GM23338 (cell line): ENCODE data around the gene DUOX1. TPM values are rescaled to one million over a fixed set of nuclear protein-coding genes. Genes with fewer than 3 reads are reported as not detected.

Source experiments
- ATAC-seq: fragments of 200-7000 bp; cut with Tn5 transposase; 3 replicates; pipeline ENCODE4 v1.9.1; 2020
- DNase-seq: peaks from one replicate; pipeline ENCODE4 v3.0.0-alpha.2; 2015; ENCODE audit warnings: low spot score
- H2AFZ ChIP-seq: fragments of 200-600 bp; sonication (generic); 2 replicates; pipeline ENCODE4 v1.8.0; 2016; ENCODE audit warnings: antibody characterized with exemption, mild to moderate bottlenecking, moderate library complexity
- H3F3A ChIP-seq: fragments of 200-600 bp; sonication (generic); replicated peaks from 2 replicates; pipeline ENCODE4 v1.8.0; 2017; ENCODE audit warnings: antibody characterized with exemption, mixed run types, low read depth
- H3K27ac ChIP-seq: fragments of 200-600 bp; sonication (generic); 2 replicates; pipeline ENCODE4 v1.6.1; 2016; ENCODE audit warnings: low read depth
- H3K27me3 ChIP-seq: fragments of 200-600 bp; sonication (generic); 2 replicates; pipeline ENCODE4 v1.8.0; 2016; ENCODE audit warnings: mild to moderate bottlenecking, mixed run types, moderate library complexity; ENCODE audit not compliant: insufficient read depth
- H3K36me3 ChIP-seq: fragments of 200-600 bp; sonication (generic); 2 replicates; pipeline ENCODE4 v1.8.0; 2016; ENCODE audit warnings: mild to moderate bottlenecking; ENCODE audit not compliant: insufficient read depth
- H3K4me1 ChIP-seq: fragments of 200-600 bp; sonication (generic); 2 replicates; pipeline ENCODE4 v1.8.0; 2016; ENCODE audit warnings: mild to moderate bottlenecking, moderate library complexity; ENCODE audit not compliant: insufficient read depth
- H3K4me2 ChIP-seq: fragments of 200-600 bp; sonication (generic); 2 replicates; pipeline ENCODE4 v1.7.1; 2017; ENCODE audit warnings: mixed run types
- H3K4me3 ChIP-seq: fragments of 200-600 bp; sonication (generic); 2 replicates; pipeline ENCODE4 v1.6.1; 2016; ENCODE audit warnings: mixed run types
- H3K79me2 ChIP-seq: fragments of 200-600 bp; sonication (generic); replicated peaks from 2 replicates; pipeline ENCODE4 v1.8.0; 2017; ENCODE audit warnings: mild to moderate bottlenecking; ENCODE audit not compliant: insufficient read depth
- H3K9me2 ChIP-seq: fragments of 200-600 bp; sonication (generic); 2 replicates; pipeline ENCODE4 v1.8.0; 2017; ENCODE audit not compliant: insufficient read depth
- H4K20me1 ChIP-seq: fragments of 200-600 bp; sonication (generic); replicated peaks from 2 replicates; pipeline ENCODE4 v1.8.0; 2017; ENCODE audit warnings: mild to moderate bottlenecking; ENCODE audit not compliant: insufficient read depth
- H3K27ac Mint-ChIP-seq: 2 replicates; pipeline ENCODE4 v1.8.0; 2020; ENCODE audit warnings: inconsistent platforms, mild to moderate bottlenecking, moderate library complexity, mixed read lengths
- H3K27me3 Mint-ChIP-seq: 3 replicates; pipeline ENCODE4 v1.8.0; 2022; ENCODE audit warnings: low read depth, mild to moderate bottlenecking, moderate library complexity, mixed read lengths, inconsistent platforms; ENCODE audit not compliant: insufficient read depth, poor library complexity
- H3K36me3 Mint-ChIP-seq: 3 replicates; pipeline ENCODE4 v1.8.0; 2021; ENCODE audit warnings: low read depth, mild to moderate bottlenecking, inconsistent platforms, moderate library complexity, mixed read lengths
- H3K4me1 Mint-ChIP-seq: 3 replicates; pipeline ENCODE4 v1.8.0; 2020; ENCODE audit warnings: mild to moderate bottlenecking, inconsistent platforms, mixed read lengths
- H3K4me3 Mint-ChIP-seq: 3 replicates; pipeline ENCODE4 v1.8.0; 2021; ENCODE audit warnings: moderate library complexity, mild to moderate bottlenecking, inconsistent platforms, mixed read lengths
- H3K9me3 Mint-ChIP-seq: 3 replicates; pipeline ENCODE4 v1.8.0; 2020; ENCODE audit warnings: moderate library complexity, mild to moderate bottlenecking, inconsistent platforms, mixed read lengths
- EZH2 ChIP-seq: fragments of 200-600 bp; sonication (generic); IDR thresholded peaks from one replicate; pipeline ENCODE4 v1.8.0; 2017; ENCODE audit warnings: antibody characterized with exemption, mild to moderate bottlenecking, low read depth; ENCODE audit not compliant: unreplicated experiment
- JUNB ChIP-seq: IDR thresholded peaks from one replicate; pipeline ENCODE4 v1.6.1; 2016; ENCODE audit warnings: antibody characterized with exemption; ENCODE audit not compliant: unreplicated experiment
- STAT1 ChIP-seq: IDR thresholded peaks from one replicate; pipeline ENCODE4 v1.6.1; 2016; ENCODE audit warnings: antibody characterized with exemption; ENCODE audit not compliant: unreplicated experiment
- polyA plus RNA-seq: library from polyadenylated mRNA; unstranded; fragments of >200 nt; fragmentation: Nextera tagmentation; extraction: Ambion mirVana; gene quantifications from 2 replicates; pipeline ENCODE4 v1.2.1, GENCODE V29; 2016
- total RNA-seq: library from RNA; depleted of rRNA; stranded (reverse); fragments of >200 nt; shearing (Covaris generic); gene quantifications from 2 replicates; pipeline ENCODE4 v1.2.3, GENCODE V29; 2014
- TF ChIP-seq, protein P1 (sequence below): IDR thresholded peaks from one replicate; pipeline ENCODE4 v1.6.1; 2018; ENCODE audit warnings: antibody characterized with exemption; ENCODE audit not compliant: unreplicated experiment
- TF ChIP-seq, protein P2 (sequence below), 2 experiments: fragments of 200-600 bp in 1 of 2; sonication (generic) in 1 of 2; conservative IDR thresholded peaks; 2 replicates each; pipeline versions ENCODE4 v1.5.1 to v1.6.1; 2016 to 2017; ENCODE audit warnings: antibody characterized with exemption in 2 of 2, low read depth in 2 of 2, mild to moderate bottlenecking in 2 of 2, moderate library complexity in 1 of 2

The DUOX1 gene
- total and polyA plus RNA-seq, 2 experiments from 2014 or later, result 0.69 to 0.73 TPM

DNA sequence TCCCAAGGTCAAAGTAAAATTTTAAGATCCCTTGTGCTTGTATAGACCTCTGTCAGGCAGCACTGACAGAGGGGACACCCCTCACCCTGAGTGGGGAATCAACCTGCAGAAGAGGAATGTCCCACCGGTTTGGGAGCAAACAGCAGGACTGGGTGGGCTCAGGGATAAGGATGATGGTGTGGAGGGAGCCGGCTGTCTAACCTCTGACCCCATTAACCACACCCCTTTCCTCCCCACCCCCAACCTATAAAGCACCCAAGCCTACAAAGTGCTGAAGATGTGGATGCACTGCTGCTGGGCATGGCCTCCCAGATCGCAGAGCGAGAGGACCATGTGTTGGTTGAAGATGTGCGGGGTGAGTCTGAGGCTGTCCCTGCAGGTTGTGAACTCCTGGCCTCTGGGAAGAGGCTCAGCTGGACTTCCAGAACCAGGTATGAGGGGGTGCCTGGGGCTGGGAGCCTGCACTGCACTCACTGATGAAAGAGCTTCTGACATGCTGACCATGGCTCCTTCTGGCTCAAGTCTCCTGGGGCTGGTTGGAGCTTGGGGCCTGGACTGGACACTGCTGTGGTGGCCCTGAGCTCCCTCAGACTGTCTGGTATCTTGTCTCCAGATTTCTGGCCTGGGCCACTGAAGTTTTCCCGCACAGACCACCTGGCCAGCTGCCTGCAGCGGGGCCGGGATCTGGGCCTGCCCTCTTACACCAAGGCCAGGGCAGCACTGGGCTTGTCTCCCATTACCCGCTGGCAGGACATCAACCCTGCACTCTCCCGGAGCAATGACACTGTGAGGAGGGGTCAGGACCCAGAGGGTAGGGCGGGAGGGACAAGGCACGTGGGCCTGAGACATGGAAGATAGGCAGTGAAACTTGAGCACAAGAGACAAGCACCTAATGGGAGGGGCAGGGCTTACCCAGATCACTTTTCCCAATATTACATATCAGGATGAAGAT lies 9.3 kb downstream of the DUOX1 start:
- Histone ChIP-seq H2AFZ (no peak overlapping the region), H3K27ac (no peak overlapping the region), H3K36me3 (no peaks in the 10 kb centered on the region), H3K79me2 (no peaks in the 10 kb centered on the region), H3K9me2 (no peaks in the 10 kb centered on the region), H3K4me1 (no peaks in the 10 kb centered on the region), H3K4me2 (no peak overlapping the region), H3F3A (no peaks in the 10 kb centered on the region), H4K20me1 (no peaks in the 10 kb centered on the region), H3K4me3 (no peak overlapping the region), H3K27me3 (peaks cover 43% of the 10 kb centered on the region)
- H3K4me3 Mint-ChIP-seq, result no peak overlapping the region
- ATAC-seq (no peak), DNase-seq (no peak)
- H3K36me3 Mint-ChIP-seq, result no peaks in the 10 kb centered on the region; the same call in 2 of the 3 replicates
- no peak overlapping the region for H3K27ac Mint-ChIP-seq
- H3K4me1 Mint-ChIP-seq, result peaks cover 3% of the 10 kb centered on the region; the same call in 2 of the 3 replicates
- H3K27me3 Mint-ChIP-seq, result peaks cover 25% of the 10 kb centered on the region
- TF ChIP-seq EZH2, result no peak
- TF ChIP-seq, protein P1, sequence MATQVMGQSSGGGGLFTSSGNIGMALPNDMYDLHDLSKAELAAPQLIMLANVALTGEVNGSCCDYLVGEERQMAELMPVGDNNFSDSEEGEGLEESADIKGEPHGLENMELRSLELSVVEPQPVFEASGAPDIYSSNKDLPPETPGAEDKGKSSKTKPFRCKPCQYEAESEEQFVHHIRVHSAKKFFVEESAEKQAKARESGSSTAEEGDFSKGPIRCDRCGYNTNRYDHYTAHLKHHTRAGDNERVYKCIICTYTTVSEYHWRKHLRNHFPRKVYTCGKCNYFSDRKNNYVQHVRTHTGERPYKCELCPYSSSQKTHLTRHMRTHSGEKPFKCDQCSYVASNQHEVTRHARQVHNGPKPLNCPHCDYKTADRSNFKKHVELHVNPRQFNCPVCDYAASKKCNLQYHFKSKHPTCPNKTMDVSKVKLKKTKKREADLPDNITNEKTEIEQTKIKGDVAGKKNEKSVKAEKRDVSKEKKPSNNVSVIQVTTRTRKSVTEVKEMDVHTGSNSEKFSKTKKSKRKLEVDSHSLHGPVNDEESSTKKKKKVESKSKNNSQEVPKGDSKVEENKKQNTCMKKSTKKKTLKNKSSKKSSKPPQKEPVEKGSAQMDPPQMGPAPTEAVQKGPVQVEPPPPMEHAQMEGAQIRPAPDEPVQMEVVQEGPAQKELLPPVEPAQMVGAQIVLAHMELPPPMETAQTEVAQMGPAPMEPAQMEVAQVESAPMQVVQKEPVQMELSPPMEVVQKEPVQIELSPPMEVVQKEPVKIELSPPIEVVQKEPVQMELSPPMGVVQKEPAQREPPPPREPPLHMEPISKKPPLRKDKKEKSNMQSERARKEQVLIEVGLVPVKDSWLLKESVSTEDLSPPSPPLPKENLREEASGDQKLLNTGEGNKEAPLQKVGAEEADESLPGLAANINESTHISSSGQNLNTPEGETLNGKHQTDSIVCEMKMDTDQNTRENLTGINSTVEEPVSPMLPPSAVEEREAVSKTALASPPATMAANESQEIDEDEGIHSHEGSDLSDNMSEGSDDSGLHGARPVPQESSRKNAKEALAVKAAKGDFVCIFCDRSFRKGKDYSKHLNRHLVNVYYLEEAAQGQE, result no peak
- TF ChIP-seq JUNB, result no peak
- no peaks in the 10 kb centered on the region; the same call in 2 of the 3 replicates for H3K9me3 Mint-ChIP-seq

DNA sequence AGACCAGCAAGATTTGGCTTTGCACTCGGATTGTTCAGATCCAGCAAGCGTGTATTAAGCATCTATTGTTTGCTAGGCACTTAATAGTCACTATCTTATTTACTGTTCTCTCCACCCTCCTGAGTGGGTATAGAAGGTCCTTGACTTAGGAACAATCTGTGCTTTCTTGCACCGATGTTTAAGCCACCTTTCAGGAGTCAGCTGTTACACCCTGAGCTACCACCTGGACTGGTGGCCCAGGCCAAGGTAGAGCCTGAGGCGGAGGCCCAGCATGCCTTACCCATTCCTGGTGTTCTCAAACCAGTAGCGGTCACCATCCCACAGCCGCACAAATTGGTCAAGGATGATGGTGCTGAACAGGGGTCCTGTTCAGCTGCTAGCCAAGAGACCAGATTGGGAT lies 10.0 kb downstream of the DUOX1 start:
- no peak overlapping the region for H3K27ac Mint-ChIP-seq
- no peak overlapping the region for H3K27ac ChIP-seq
- no peak for ATAC-seq
- peaks cover 3% of the 10 kb centered on the region; the same call in 2 of the 3 replicates for H3K4me1 Mint-ChIP-seq
- no peak for DNase-seq
- H3F3A ChIP-seq, result no peaks in the 10 kb centered on the region
- H3K4me3 ChIP-seq, result no peak overlapping the region
- no peaks in the 10 kb centered on the region for H3K79me2 ChIP-seq
- H3K9me2 ChIP-seq, result no peaks in the 10 kb centered on the region
- no peaks in the 10 kb centered on the region; the same call in 2 of the 3 replicates for H3K36me3 Mint-ChIP-seq
- H3K27me3 Mint-ChIP-seq, result peaks cover 19% of the 10 kb centered on the region
- no peaks in the 10 kb centered on the region for H3K36me3 ChIP-seq
- H2AFZ ChIP-seq, result no peak overlapping the region
- peaks cover 36% of the 10 kb centered on the region for H3K27me3 ChIP-seq
- H3K4me3 Mint-ChIP-seq, result no peak overlapping the region
- no peaks in the 10 kb centered on the region for H4K20me1 ChIP-seq
- no peak overlapping the region for H3K4me2 ChIP-seq
- no peak for TF ChIP-seq STAT1
- TF ChIP-seq, protein P2, sequence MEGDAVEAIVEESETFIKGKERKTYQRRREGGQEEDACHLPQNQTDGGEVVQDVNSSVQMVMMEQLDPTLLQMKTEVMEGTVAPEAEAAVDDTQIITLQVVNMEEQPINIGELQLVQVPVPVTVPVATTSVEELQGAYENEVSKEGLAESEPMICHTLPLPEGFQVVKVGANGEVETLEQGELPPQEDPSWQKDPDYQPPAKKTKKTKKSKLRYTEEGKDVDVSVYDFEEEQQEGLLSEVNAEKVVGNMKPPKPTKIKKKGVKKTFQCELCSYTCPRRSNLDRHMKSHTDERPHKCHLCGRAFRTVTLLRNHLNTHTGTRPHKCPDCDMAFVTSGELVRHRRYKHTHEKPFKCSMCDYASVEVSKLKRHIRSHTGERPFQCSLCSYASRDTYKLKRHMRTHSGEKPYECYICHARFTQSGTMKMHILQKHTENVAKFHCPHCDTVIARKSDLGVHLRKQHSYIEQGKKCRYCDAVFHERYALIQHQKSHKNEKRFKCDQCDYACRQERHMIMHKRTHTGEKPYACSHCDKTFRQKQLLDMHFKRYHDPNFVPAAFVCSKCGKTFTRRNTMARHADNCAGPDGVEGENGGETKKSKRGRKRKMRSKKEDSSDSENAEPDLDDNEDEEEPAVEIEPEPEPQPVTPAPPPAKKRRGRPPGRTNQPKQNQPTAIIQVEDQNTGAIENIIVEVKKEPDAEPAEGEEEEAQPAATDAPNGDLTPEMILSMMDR (conservative IDR thresholded peaks at IDR 0.05; ENCODE audit: low read depth in 2 of 2), result no peak
- no peaks in the 10 kb centered on the region for H3K4me1 ChIP-seq
- H3K9me3 Mint-ChIP-seq, result no peaks in the 10 kb centered on the region
